Mucosa of descending colon (tissue), 3 donors: ENCODE results near the gene SAE1. TPM values are rescaled to one million over a fixed set of nuclear protein-coding genes. Genes with fewer than 3 reads are reported as not detected.
"Not testable (repeated sequence)": the region's sequence is repeated elsewhere in the genome, so short reads cannot be mapped to it uniquely, and the experiment has no call there.

Experiments
- ATAC-seq: fragments of 200-7000 bp; cut with Tn5 transposase; one replicate; pipeline ENCODE4 v1.9.1; 2020; ENCODE audit warnings: mild to moderate bottlenecking, moderate library complexity
- DNase-seq, 3 donors: peaks; one replicate each; pipeline ENCODE4 v3.0.0-alpha.2; 2020
- H3K36me3 ChIP-seq: fragments of 200-600 bp; one replicate; pipeline ENCODE4 v1.8.0; 2021; ENCODE audit warnings: low read depth, mild to moderate bottlenecking
- H3K4me1 ChIP-seq: fragments of 200-600 bp; one replicate; pipeline ENCODE4 v1.8.0; 2021; ENCODE audit warnings: low read depth, mild to moderate bottlenecking
- H3K4me3 ChIP-seq: fragments of 200-600 bp; one replicate; pipeline ENCODE4 v1.8.0; 2021; ENCODE audit warnings: mild to moderate bottlenecking
- H3K9me3 ChIP-seq: fragments of 200-600 bp; one replicate; pipeline ENCODE4 v1.8.0; 2021; ENCODE audit warnings: mild to moderate bottlenecking
- intact Hi-C, 2 donors: fragments of 100-400 bp; cut with DNase I in 1 of 2; cut with micrococcal nuclease in 1 of 2; formaldehyde crosslinking; loops; one replicate each; pipeline versions ENCODE4 v1.11.0 to v1.11.1; 2022; cut with DNase I, micrococcal nuclease
- total RNA-seq, 3 donors: library from RNA; stranded (reverse); fragmentation: NEBNext Ultra II Directional in 2 of 3; extraction: Animal tissue kit (Norgen Biotek cat#: 25700) in 2 of 3; gene quantifications; one replicate each; pipeline versions ENCODE4 v1.2.1 to v1.2.4, GENCODE V29; 2021 to 2023
- TF ChIP-seq, protein P1 (sequence below): fragments of 200-600 bp; IDR thresholded peaks from one replicate; pipeline ENCODE4 v1.8.0; 2022; ENCODE audit warnings: antibody characterized with exemption, mild to moderate bottlenecking
- donor health status: DM: no; HTN: no; CAD: no; lungs with moderate emphysema.
- donor health status: DM: no; HTN: no; CAD: no.
- donor health status: DM: no; HTN: yes; CAD: no.

SAE1 gene
- total RNA-seq, 3 donors from 2014 or later = 41.7 to 133 (median 66.4) TPM

DNA sequence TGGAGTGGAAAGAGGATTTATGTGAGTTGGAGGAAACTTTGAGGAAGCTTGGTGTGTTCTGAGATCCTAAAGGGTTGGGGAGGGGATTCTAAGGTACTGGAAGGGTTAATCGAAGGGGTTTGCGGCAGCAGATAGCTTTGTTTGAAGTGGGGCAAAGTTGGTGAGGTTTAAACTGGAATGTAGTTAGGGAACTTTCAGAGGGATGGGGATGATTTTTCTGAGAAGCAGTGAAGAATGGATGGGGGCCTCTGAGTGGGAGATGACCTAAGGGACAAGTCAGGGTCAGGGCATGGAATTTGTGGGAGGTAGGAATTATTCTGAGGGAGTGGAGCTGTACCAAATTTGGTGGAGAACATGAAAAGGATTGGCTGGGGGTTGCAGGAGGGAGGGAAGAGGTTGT, 3.9 kb downstream of the SAE1 start:
- no peak for ATAC-seq
- peaks cover 5% of the 10 kb centered on the region for H3K4me1 ChIP-seq
- H3K9me3 ChIP-seq = no peaks in the 10 kb centered on the region
- DNase-seq = no peak
- intact Hi-C loops = no loop called here
- TF ChIP-seq, protein P1, sequence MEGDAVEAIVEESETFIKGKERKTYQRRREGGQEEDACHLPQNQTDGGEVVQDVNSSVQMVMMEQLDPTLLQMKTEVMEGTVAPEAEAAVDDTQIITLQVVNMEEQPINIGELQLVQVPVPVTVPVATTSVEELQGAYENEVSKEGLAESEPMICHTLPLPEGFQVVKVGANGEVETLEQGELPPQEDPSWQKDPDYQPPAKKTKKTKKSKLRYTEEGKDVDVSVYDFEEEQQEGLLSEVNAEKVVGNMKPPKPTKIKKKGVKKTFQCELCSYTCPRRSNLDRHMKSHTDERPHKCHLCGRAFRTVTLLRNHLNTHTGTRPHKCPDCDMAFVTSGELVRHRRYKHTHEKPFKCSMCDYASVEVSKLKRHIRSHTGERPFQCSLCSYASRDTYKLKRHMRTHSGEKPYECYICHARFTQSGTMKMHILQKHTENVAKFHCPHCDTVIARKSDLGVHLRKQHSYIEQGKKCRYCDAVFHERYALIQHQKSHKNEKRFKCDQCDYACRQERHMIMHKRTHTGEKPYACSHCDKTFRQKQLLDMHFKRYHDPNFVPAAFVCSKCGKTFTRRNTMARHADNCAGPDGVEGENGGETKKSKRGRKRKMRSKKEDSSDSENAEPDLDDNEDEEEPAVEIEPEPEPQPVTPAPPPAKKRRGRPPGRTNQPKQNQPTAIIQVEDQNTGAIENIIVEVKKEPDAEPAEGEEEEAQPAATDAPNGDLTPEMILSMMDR = no peak
- H3K36me3 ChIP-seq = no peaks in the 10 kb centered on the region
- H3K4me3 ChIP-seq = no peak overlapping the region

DNA sequence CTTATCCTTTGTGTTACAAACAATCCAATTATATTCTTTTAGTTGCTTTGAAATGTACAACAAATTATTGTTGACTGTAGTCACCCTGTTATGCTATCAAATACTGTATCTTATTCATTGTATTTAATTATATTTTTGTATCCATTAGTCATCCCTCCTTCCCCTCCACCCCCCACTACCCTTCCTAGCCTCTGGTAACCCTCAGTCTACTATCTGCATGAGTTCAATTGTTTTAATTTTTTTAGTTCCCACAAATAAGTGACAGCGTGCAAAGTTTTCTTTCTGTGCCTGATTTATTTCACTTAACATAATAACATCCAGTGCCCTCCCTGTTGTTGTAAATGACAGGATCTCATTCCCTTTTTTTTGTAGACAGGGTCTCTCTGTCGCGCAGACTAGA, 4.5 kb downstream of the SAE1 start:
- ATAC-seq = no peak
- Histone ChIP-seq H3K4me3 (no peak overlapping the region), H3K36me3 (no peaks in the 10 kb centered on the region), H3K4me1 (peaks cover 5% of the 10 kb centered on the region), H3K9me3 (no peaks in the 10 kb centered on the region)
- no peak for DNase-seq
- TF ChIP-seq, protein P1 = no peak
- intact Hi-C loops = no loop called here

DNA sequence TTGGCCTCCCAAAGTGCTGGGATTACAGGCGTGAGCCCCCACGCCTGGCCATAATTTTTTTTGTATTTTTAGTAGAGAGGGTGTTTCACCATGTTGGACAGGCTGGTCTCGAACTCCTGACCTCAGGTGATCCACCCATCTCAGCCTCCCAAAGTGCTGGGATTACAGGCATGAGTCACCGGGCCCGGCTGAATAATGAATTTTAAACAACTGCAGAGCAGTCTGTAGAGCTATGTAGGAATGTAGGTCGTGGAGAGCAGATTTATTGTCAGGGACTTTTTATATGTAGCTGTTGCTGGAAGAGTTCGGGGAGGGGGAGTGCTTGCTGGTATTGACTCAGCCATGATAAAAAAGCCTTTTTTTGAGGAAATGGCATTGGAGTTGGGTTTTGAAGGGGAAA, 10.6 kb downstream of the SAE1 start:
- intact Hi-C loops, H3K4me3 ChIP-seq, ATAC-seq, H3K36me3 ChIP-seq, H3K9me3 ChIP-seq, DNase-seq, H3K4me1 ChIP-seq: not testable (repeated sequence)

DNA sequence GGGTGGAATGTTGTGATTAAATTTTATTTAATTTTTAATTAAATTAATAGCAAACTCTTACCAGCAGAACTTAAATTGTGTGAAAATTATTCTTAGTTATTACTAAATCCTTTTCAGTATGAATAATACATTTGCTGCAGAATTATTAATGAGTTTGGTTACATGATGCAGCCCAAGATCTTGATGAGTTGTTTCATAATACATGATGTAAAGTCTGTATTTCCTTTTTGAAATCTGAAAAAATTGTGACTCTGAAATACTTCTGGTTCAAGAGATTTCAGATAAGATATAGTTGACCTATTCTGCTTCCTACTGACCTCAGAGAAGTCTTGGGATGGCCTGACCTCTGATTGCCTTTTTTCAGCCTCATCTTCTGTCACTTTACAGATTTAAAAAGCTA, 11.1 kb downstream of the SAE1 start:
- intact Hi-C loops = no loop called here
- TF ChIP-seq, protein P1 = no peak
- Histone ChIP-seq H3K4me1 (no peaks in the 10 kb centered on the region), H3K9me3 (no peaks in the 10 kb centered on the region), H3K36me3 (no peaks in the 10 kb centered on the region), H3K4me3 (no peak overlapping the region)
- ATAC-seq (no peak), DNase-seq (no peak)

DNA sequence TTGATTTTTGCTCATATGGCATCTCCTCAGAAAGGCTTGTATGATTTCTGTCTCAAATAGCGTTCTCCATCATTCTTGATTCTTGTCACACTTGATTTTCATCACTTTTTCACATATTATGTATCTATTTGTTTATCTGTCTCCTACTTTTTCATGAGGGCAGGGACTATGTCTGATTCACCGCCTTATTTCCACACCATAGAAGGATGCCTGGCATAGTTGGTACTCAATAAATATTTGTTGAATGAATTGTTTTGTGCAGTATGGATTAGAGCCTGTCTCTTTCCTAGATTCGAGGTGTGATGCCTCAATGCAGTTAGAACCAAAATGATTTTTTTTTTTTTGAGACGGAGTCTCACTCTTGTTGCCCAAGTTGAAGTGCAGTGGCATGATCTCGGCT, 12.1 kb downstream of the SAE1 start:
- Histone ChIP-seq H3K36me3 (no peaks in the 10 kb centered on the region), H3K9me3 (no peaks in the 10 kb centered on the region), H3K4me3 (no peak overlapping the region), H3K4me1 (no peaks in the 10 kb centered on the region)
- intact Hi-C loops = no loop called here
- DNase-seq = no peak
- TF ChIP-seq, protein P1 = no peak
- ATAC-seq = no peak

DNA sequence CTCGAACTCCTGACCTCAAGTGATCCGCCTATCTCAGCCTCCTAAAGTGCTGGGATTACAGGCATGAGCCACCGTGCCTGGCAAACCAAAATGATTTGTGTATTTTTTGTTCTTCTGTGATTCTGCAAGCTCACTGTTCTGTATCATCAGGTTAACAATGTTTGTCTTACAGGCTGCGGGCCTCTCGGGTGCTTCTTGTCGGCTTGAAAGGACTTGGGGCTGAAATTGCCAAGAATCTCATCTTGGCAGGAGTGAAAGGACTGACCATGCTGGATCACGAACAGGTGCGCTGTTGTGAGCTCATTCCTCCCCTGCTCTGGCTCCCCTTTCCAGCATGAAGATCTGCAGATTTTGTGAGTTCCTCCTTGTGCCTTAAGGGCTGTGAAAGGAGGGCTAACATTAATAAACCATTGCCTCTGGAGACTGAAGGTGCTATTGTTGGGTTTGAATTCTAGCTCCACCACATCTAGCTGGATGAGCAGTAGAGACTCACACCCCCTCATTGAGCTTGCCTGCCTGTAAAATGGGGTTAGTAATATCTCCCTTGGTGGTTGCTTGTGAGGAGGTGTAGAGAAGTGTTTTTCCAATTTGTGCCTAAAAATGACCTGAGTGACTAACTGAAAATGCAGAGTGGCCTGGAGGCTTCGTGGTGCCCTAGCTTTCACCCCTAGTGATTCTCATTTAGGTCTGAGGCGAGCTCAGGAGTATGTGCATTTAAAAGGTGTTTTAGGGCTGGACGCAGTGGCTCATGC, 12.9 kb downstream of the SAE1 start:
- H3K4me3 ChIP-seq = no peak overlapping the region
- H3K9me3 ChIP-seq = no peaks in the 10 kb centered on the region
- H3K36me3 ChIP-seq = no peaks in the 10 kb centered on the region
- no peaks in the 10 kb centered on the region for H3K4me1 ChIP-seq
- DNase-seq (no peak), ATAC-seq (no peak)
- intact Hi-C loops = no loop called here
- TF ChIP-seq, protein P1 = no peak
